IMR-90 (cell line): ENCODE data around the gene NDUFB5. TPM values are rescaled to one million over a fixed set of nuclear protein-coding genes. Genes with fewer than 3 reads are reported as not detected.

Experiments
- ATAC-seq: fragments of 200-7000 bp; cut with Tn5 transposase; 2 replicates; pipeline ENCODE4 v1.9.1; 2020; ENCODE audit warnings: low read depth, mild to moderate bottlenecking, moderate library complexity
- BruUV-seq: library from RNA; stranded (reverse); fragments of 400-500 nt; replicated peaks from 2 replicates; lab custom pipeline; 2021; lab: Mats Ljungman, UMichigan
- CTCF ChIA-PET: fragments of 300-600 bp; formaldehyde crosslinking; extraction: SDS; loops from one replicate; lab custom pipeline; 2021; ENCODE audit warnings: antibody characterized with exemption; lab: Yijun Ruan, JAX
- POLR2A ChIA-PET: fragments of 300-600 bp; sonication (Branson Sonifier 250); formaldehyde crosslinking; loops from one replicate; lab custom pipeline; 2022; ENCODE audit warnings: antibody characterized with exemption; ENCODE audit not compliant: unreplicated experiment; lab: Charles Lee
- DNase-seq: peaks from one replicate; pipeline ENCODE4 v3.0.0; 2013
- H2AFZ ChIP-seq: replicated peaks from 2 replicates; pipeline ENCODE3; 2013; ENCODE audit warnings: low read length, mild to moderate bottlenecking; ENCODE audit not compliant: poor library complexity
- H2AK5ac ChIP-seq: 2 replicates; pipeline ENCODE4 v1.6.1; 2013; ENCODE audit warnings: low read depth, low read length, inconsistent platforms
- H2AK9ac ChIP-seq: replicated peaks from 2 replicates; pipeline ENCODE3; 2013; ENCODE audit warnings: mild to moderate bottlenecking, low read depth, low read length, moderate library complexity; ENCODE audit not compliant: poor library complexity
- H2BK120ac ChIP-seq: 2 replicates; pipeline ENCODE4 v1.6.1; 2013; ENCODE audit warnings: low read depth, low read length, inconsistent platforms
- H2BK15ac ChIP-seq: 3 replicates; pipeline ENCODE4 v1.6.1; 2013; ENCODE audit warnings: low read depth, low read length, inconsistent platforms
- H2BK20ac ChIP-seq: 2 replicates; pipeline ENCODE4 v1.6.1; 2013; ENCODE audit warnings: low read depth, mild to moderate bottlenecking, inconsistent platforms, low read length, moderate library complexity
- H2BK5ac ChIP-seq: 2 replicates; pipeline ENCODE4 v1.6.1; 2013; ENCODE audit warnings: mild to moderate bottlenecking, low read depth, low read length, inconsistent platforms; ENCODE audit not compliant: poor library complexity, severe bottlenecking
- H3K14ac ChIP-seq: replicated peaks from 2 replicates; pipeline ENCODE4 v1.6.1; 2013; ENCODE audit warnings: low read depth, low read length, inconsistent platforms
- H3K18ac ChIP-seq: 2 replicates; pipeline ENCODE4 v1.6.1; 2013; ENCODE audit warnings: low read depth, low read length, control low read depth
- H3K23ac ChIP-seq: 2 replicates; pipeline ENCODE4 v1.6.1; 2013; ENCODE audit warnings: low read depth, low read length, inconsistent platforms
- H3K27ac ChIP-seq: 2 replicates; pipeline ENCODE4 v1.5.1; 2013; ENCODE audit warnings: mild to moderate bottlenecking, control low read depth, low read length; ENCODE audit not compliant: insufficient read depth
- H3K27me3 ChIP-seq: 2 replicates; pipeline ENCODE4 v1.6.1; 2013; ENCODE audit warnings: low read length; ENCODE audit not compliant: control insufficient read depth, insufficient read depth
- H3K36me3 ChIP-seq: 2 replicates; pipeline ENCODE4 v1.6.1; 2013; ENCODE audit warnings: low read length, mixed read lengths; ENCODE audit not compliant: control insufficient read depth, insufficient read depth
- H3K4ac ChIP-seq: 2 replicates; pipeline ENCODE4 v1.6.1; 2013; ENCODE audit warnings: low read depth, low read length, inconsistent platforms
- H3K4me1 ChIP-seq: 2 replicates; pipeline ENCODE4 v1.6.1; 2013; ENCODE audit warnings: low read length, mixed read lengths; ENCODE audit not compliant: control insufficient read depth, insufficient read depth
- H3K4me2 ChIP-seq: 2 replicates; pipeline ENCODE4 v1.6.1; 2013; ENCODE audit warnings: low read depth, mild to moderate bottlenecking, control low read depth, low read length, moderate library complexity
- H3K4me3 ChIP-seq: 2 replicates; pipeline ENCODE4 v1.5.1; 2013; ENCODE audit warnings: low read depth, mild to moderate bottlenecking, control low read depth, low read length, moderate library complexity; ENCODE audit not compliant: insufficient read depth
- H3K56ac ChIP-seq: 2 replicates; pipeline ENCODE4 v1.6.1; 2013; ENCODE audit warnings: low read length, inconsistent platforms; ENCODE audit not compliant: insufficient read depth; ENCODE audit errors: extremely low read depth
- H3K79me1 ChIP-seq, 2 experiments: 2 replicates each; pipeline ENCODE4 v1.6.1; 2013; ENCODE audit warnings: low read length in 2 of 2, inconsistent platforms in 1 of 2, low read depth in 1 of 2
- H3K9ac ChIP-seq: 2 replicates; pipeline ENCODE4 v1.6.1; 2013; ENCODE audit warnings: low read depth, low read length, control low read depth
- H3K9me1 ChIP-seq: 2 replicates; pipeline ENCODE4 v1.6.1; 2013; ENCODE audit warnings: low read length, inconsistent platforms; ENCODE audit not compliant: insufficient read depth
- H3K9me3 ChIP-seq: 2 replicates; pipeline ENCODE4 v1.6.1; 2013; ENCODE audit warnings: low read length; ENCODE audit not compliant: control insufficient read depth, insufficient read depth
- H4K20me1 ChIP-seq: 2 replicates; pipeline ENCODE4 v1.6.1; 2013; ENCODE audit warnings: low read length, inconsistent platforms; ENCODE audit not compliant: insufficient read depth
- H4K5ac ChIP-seq: 2 replicates; pipeline ENCODE4 v1.6.1; 2013; ENCODE audit warnings: mild to moderate bottlenecking, low read depth, low read length, control low read depth
- H4K8ac ChIP-seq, 2 experiments: 2 replicates each; pipeline ENCODE4 v1.6.1; 2013; ENCODE audit warnings: low read depth in 2 of 2, low read length in 2 of 2, control low read depth in 1 of 2, inconsistent platforms in 1 of 2
- H4K91ac ChIP-seq: 2 replicates; pipeline ENCODE4 v1.6.1; 2013; ENCODE audit warnings: low read depth, low read length, inconsistent platforms; ENCODE audit not compliant: insufficient read depth
- BHLHE40 ChIP-seq: fragments of 150-350 bp; IDR thresholded peaks from 2 replicates; pipeline ENCODE4 v1.6.1; 2016; ENCODE audit warnings: mild to moderate bottlenecking, low read depth, low read length
- CEBPB ChIP-seq: IDR thresholded peaks from 2 replicates; pipeline ENCODE4 v1.6.1; 2012; ENCODE audit warnings: low read depth, low read length, improper control_type of control experiment
- CHD1 ChIP-seq: IDR thresholded peaks from 2 replicates; pipeline ENCODE4 v1.6.1; 2012; ENCODE audit warnings: low read depth, low read length, improper control_type of control experiment
- ELK1 ChIP-seq: fragments of 150-350 bp; IDR thresholded peaks from 2 replicates; pipeline ENCODE4 v1.6.1; 2016; ENCODE audit warnings: low read depth, mild to moderate bottlenecking, low read length, moderate library complexity, borderline replicate concordance
- FOS ChIP-seq: fragments of 150-350 bp; IDR thresholded peaks from 2 replicates; pipeline ENCODE4 v1.6.1; 2016; ENCODE audit warnings: low read depth, low read length
- MAFK ChIP-seq: IDR thresholded peaks from 2 replicates; pipeline ENCODE4 v1.6.1; 2012; ENCODE audit warnings: low read depth, low read length, improper control_type of control experiment
- MAZ ChIP-seq: IDR thresholded peaks from 2 replicates; pipeline ENCODE4 v1.6.1; 2012; ENCODE audit warnings: low read depth, mild to moderate bottlenecking, low read length, improper control_type of control experiment, moderate library complexity, borderline replicate concordance
- MXI1 ChIP-seq: IDR thresholded peaks from 2 replicates; pipeline ENCODE4 v1.6.1; 2012; ENCODE audit warnings: low read depth, mild to moderate bottlenecking, low read length, moderate library complexity, borderline replicate concordance
- NFE2L2 ChIP-seq: fragments of 150-350 bp; IDR thresholded peaks from 2 replicates; pipeline ENCODE4 v1.6.1; 2016; ENCODE audit warnings: low read depth, mild to moderate bottlenecking, low read length
- POLR2A ChIP-seq: IDR thresholded peaks from 2 replicates; pipeline ENCODE4 v1.6.1; 2012; ENCODE audit warnings: mild to moderate bottlenecking, low read depth, low read length
- RAD21 ChIP-seq: IDR thresholded peaks from 2 replicates; pipeline ENCODE4 v1.6.1; 2012; ENCODE audit warnings: low read length, improper control_type of control experiment
- RCOR1 ChIP-seq: IDR thresholded peaks from 2 replicates; pipeline ENCODE4 v1.6.1; 2012; ENCODE audit warnings: mild to moderate bottlenecking, low read length, improper control_type of control experiment; ENCODE audit not compliant: insufficient replicate concordance
- RFX5 ChIP-seq: IDR thresholded peaks from 2 replicates; pipeline ENCODE4 v1.8.0; 2012; ENCODE audit warnings: low read depth, mild to moderate bottlenecking, low read length, moderate library complexity
- SMC3 ChIP-seq: fragments of 150-350 bp; IDR thresholded peaks from 2 replicates; pipeline ENCODE4 v1.6.1; 2016; ENCODE audit warnings: low read depth, mild to moderate bottlenecking, antibody characterized with exemption, low read length, moderate library complexity
- WGBS, 2 experiments: methylation state at CpG; one replicate each; pipeline versions ENCODE4 v1.1.5 to v1.1.7; 2013; ENCODE audit warnings: missing lambda C conversion rate in 2 of 2; ENCODE audit not compliant: insufficient read length in 1 of 2; ENCODE audit errors: extremely low coverage in 2 of 2; 5-methylcytosine and 5-hydroxymethylcytosine counted together
- dilution Hi-C: fragments of 300-500 bp; cut with HindIII; formaldehyde crosslinking; loops from one replicate; pipeline ENCODE4 v1.14.3; 2018; ENCODE audit warnings: low sequenced_read_pairs; ENCODE audit not compliant: unreplicated experiment
- in situ Hi-C: fragments of 300-500 bp; cut with MboI; formaldehyde crosslinking; loops from 3 replicates; pipeline ENCODE4 v1.14.3; 2019; ENCODE audit warnings: low sequenced_read_pairs, inconsistent platforms, mixed read lengths
- intact Hi-C: fragments of 100-400 bp; cut with micrococcal nuclease; formaldehyde crosslinking; loops from 2 replicates; pipeline ENCODE4 v1.10.0; 2022
- polyA plus RNA-seq, 3 experiments: library from polyadenylated mRNA; depleted of rRNA; stranded (reverse); fragments of >200 nt; gene quantifications; 2 replicates each; pipeline ENCODE4 v1.2.3, GENCODE V29; 2012; ENCODE audit warnings: low replicate concordance in 1 of 3
- total RNA-seq: library from RNA; depleted of rRNA; stranded (reverse); fragments of >200 nt; gene quantifications from 2 replicates; pipeline ENCODE4 v1.2.3, GENCODE V29; 2012
- TF ChIP-seq, protein P1 (sequence below): conservative IDR thresholded peaks from 2 replicates; pipeline ENCODE4 v1.5.1; 2012; ENCODE audit warnings: mild to moderate bottlenecking, low read depth, low read length, improper control_type of control experiment
- TF ChIP-seq, protein P2 (sequence below): fragments of 150-350 bp; IDR thresholded peaks from 2 replicates; pipeline ENCODE4 v1.6.1; 2017; ENCODE audit warnings: mild to moderate bottlenecking, antibody characterized with exemption, low read length, low read depth

Gene NDUFB5
- total and polyA plus RNA-seq, 2 of the 4 experiments (the other 2 are of a cell fraction), result 17.2 to 29.3 TPM

DNA sequence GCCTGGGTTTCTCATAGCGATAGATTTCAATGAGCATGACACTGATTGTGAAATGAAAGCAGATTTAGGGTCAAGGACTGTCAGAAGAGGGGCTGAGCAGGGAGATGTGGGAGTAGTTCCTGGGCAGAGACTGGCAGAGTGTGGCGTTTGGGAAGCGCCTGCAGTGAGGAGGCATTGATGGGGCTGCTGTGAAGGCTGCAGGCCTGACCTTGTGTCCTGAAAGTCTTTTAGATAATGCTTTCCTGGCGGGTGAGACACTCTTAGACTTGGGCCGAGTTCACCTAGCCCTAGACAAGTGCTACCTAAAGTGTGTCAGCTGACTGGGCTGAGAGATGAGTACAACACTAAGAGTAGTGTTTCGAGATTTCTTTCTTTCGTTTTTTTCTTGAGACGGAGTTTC, 68.9 kb downstream of the NDUFB5 start:
- no peak overlapping the region for H2BK20ac ChIP-seq
- peaks cover 5% of the 10 kb centered on the region for H3K4me1 ChIP-seq
- POLR2A ChIA-PET, result no interaction called here
- no peak overlapping the region for H3K27ac ChIP-seq
- no peak overlapping the region for H2AK5ac ChIP-seq
- no peaks in the 10 kb centered on the region for H3K9me3 ChIP-seq
- ATAC-seq, result no peak
- intact Hi-C loops, result no loop called here
- TF ChIP-seq CEBPB (no peak), MAFK (no peak), ELK1 (no peak), SMC3 (no peak), RFX5 (no peak), RCOR1 (no peak), RAD21 (no peak), CHD1 (no peak), MXI1 (no peak), BHLHE40 (no peak), POLR2A (no peak), MAZ (no peak), NFE2L2 (no peak), FOS (no peak)
- TF ChIP-seq, protein P1, sequence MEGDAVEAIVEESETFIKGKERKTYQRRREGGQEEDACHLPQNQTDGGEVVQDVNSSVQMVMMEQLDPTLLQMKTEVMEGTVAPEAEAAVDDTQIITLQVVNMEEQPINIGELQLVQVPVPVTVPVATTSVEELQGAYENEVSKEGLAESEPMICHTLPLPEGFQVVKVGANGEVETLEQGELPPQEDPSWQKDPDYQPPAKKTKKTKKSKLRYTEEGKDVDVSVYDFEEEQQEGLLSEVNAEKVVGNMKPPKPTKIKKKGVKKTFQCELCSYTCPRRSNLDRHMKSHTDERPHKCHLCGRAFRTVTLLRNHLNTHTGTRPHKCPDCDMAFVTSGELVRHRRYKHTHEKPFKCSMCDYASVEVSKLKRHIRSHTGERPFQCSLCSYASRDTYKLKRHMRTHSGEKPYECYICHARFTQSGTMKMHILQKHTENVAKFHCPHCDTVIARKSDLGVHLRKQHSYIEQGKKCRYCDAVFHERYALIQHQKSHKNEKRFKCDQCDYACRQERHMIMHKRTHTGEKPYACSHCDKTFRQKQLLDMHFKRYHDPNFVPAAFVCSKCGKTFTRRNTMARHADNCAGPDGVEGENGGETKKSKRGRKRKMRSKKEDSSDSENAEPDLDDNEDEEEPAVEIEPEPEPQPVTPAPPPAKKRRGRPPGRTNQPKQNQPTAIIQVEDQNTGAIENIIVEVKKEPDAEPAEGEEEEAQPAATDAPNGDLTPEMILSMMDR, result no peak
- TF ChIP-seq, protein P2, sequence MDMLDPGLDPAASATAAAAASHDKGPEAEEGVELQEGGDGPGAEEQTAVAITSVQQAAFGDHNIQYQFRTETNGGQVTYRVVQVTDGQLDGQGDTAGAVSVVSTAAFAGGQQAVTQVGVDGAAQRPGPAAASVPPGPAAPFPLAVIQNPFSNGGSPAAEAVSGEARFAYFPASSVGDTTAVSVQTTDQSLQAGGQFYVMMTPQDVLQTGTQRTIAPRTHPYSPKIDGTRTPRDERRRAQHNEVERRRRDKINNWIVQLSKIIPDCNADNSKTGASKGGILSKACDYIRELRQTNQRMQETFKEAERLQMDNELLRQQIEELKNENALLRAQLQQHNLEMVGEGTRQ, result no peak
- 97% methylated on average over 5 of the region's 8 CpGs; no CpG with 5 or more reads in 1 of the 2 experiments for WGBS, 2 experiments
- H3K56ac ChIP-seq, result no peak overlapping the region
- H3K27me3 ChIP-seq, result no peaks in the 10 kb centered on the region
- H2BK15ac ChIP-seq, result no peak overlapping the region
- DNase-seq, result no peak
- no peak overlapping the region for H3K4me2 ChIP-seq
- no peak overlapping the region for H2BK5ac ChIP-seq
- H3K4me3 ChIP-seq, result no peak overlapping the region
- H2AK9ac ChIP-seq, result no peak overlapping the region
- peaks cover 14% of the 10 kb centered on the region for H4K20me1 ChIP-seq
- H4K5ac ChIP-seq, result no peak overlapping the region
- H3K23ac ChIP-seq, result no peak overlapping the region
- H3K36me3 ChIP-seq, result no peaks in the 10 kb centered on the region; the same call in 1 of the 2 replicates
- no peak overlapping the region for H4K8ac ChIP-seq
- H3K18ac ChIP-seq, result no peak overlapping the region
- dilution Hi-C loops, result no loop called here
- no peak overlapping the region for H4K91ac ChIP-seq
- no peak overlapping the region for H2BK120ac ChIP-seq
- H2AFZ ChIP-seq, result no peak overlapping the region
- no TSS peak for BruUV-seq
- peaks cover 7% of the 10 kb centered on the region; the same call in 1 of the 2 replicates for H3K9me1 ChIP-seq
- no peak overlapping the region for H3K14ac ChIP-seq
- in situ Hi-C loops, result no loop called here
- no peak overlapping the region for H3K4ac ChIP-seq
- no peak overlapping the region for H3K9ac ChIP-seq
- peaks cover 21 to 67% of the 10 kb centered on the region in 2 experiments for H3K79me1 ChIP-seq
- CTCF ChIA-PET, result no interaction called here
